ENCODE data around the gene DDX3X.

DDX3X gene

GRCh38 chrX:41348551-41348950, 14.6 kb downstream of the DDX3X start:
- no peak for DNase-seq
- H3K23ac ChIP-seq (ENCODE audit: low read length in 2 of 2): no peak overlapping the region
- H2BK120ac ChIP-seq (ENCODE audit: low read depth, low read length): no peak overlapping the region
- H3K4me2 ChIP-seq (ENCODE audit: low read length, poor library complexity, severe bottlenecking): no peak overlapping the region
- no peaks in the 10 kb centered on the region for H3K9me3 ChIP-seq (ENCODE audit: control insufficient read depth, low read length)
- H3K27me3 ChIP-seq (ENCODE audit: control insufficient read depth in 1 of 2, insufficient read depth in 1 of 2, low read length in 2 of 2): no peaks in the 10 kb centered on the region
- no peak overlapping the region for H2AK5ac ChIP-seq (ENCODE audit: low read length, severe bottlenecking)
- peaks cover 12 to 77% of the 10 kb centered on the region in 2 experiments for H3K36me3 ChIP-seq (ENCODE audit: control insufficient read depth in 1 of 2, insufficient read depth in 2 of 2, low read depth in 1 of 2, low read length in 2 of 2)
- no peak overlapping the region for H4K91ac ChIP-seq (ENCODE audit: low read length)
- no peak overlapping the region for H2BK15ac ChIP-seq (ENCODE audit: low read depth, poor library complexity, severe bottlenecking)
- H2AFZ ChIP-seq (ENCODE audit: low read depth, low read length): no peak overlapping the region
- H2BK5ac ChIP-seq (ENCODE audit: low read depth, low read length, poor library complexity, severe bottlenecking): no peak overlapping the region
- no peak overlapping the region for H3K4me3 ChIP-seq (ENCODE audit: insufficient read depth in 1 of 2, low read depth in 1 of 2, low read length in 2 of 2)
- H3K9ac ChIP-seq (ENCODE audit: low read length): no peak overlapping the region
- H3K4me1 ChIP-seq (ENCODE audit: control insufficient read depth, insufficient read depth, low read depth, low read length): peaks cover 1% of the 10 kb centered on the region
- 97% methylated on average over 4 of the region's 4 CpGs for WGBS
- H4K8ac ChIP-seq (ENCODE audit: low read length): no peak overlapping the region
- no peak overlapping the region for H3K4ac ChIP-seq (ENCODE audit: low read depth in 1 of 2, low read length in 2 of 2)
- H3K27ac ChIP-seq (ENCODE audit: low read length, poor library complexity, severe bottlenecking): no peak overlapping the region
- H3K18ac ChIP-seq (ENCODE audit: low read depth in 1 of 2, low read length in 2 of 2): no peak overlapping the region
- H3K14ac ChIP-seq (ENCODE audit: low read length in 2 of 2): no peak overlapping the region
- H2BK12ac ChIP-seq (ENCODE audit: low read length in 2 of 2): no peak overlapping the region
- H3K79me1 ChIP-seq (replicated peaks; ENCODE audit: low read length, poor library complexity, severe bottlenecking): no peaks in the 10 kb centered on the region

- Histone ChIP-seq H4K8ac (ENCODE audit: low read length) (no peak overlapping the region), H3K27me3 (ENCODE audit: control insufficient read depth in 1 of 2, insufficient read depth in 1 of 2, low read length in 2 of 2) (no peaks in the 10 kb centered on the region), H3K9me3 (ENCODE audit: control insufficient read depth, low read length) (no peaks in the 10 kb centered on the region), H2BK15ac (ENCODE audit: low read depth, poor library complexity, severe bottlenecking) (no peak overlapping the region), H3K79me1 (replicated peaks; ENCODE audit: low read length, poor library complexity, severe bottlenecking) (no peaks in the 10 kb centered on the region), H2AFZ (ENCODE audit: low read depth, low read length) (no peak overlapping the region), H3K14ac (ENCODE audit: low read length in 2 of 2) (no peak overlapping the region), H3K27ac (ENCODE audit: low read length, poor library complexity, severe bottlenecking) (no peak overlapping the region), H2BK5ac (ENCODE audit: low read depth, low read length, poor library complexity, severe bottlenecking) (no peak overlapping the region), H4K91ac (ENCODE audit: low read length) (no peak overlapping the region), H3K18ac (ENCODE audit: low read depth in 1 of 2, low read length in 2 of 2) (no peak overlapping the region), H3K4me3 (ENCODE audit: insufficient read depth in 1 of 2, low read depth in 1 of 2, low read length in 2 of 2) (no peak overlapping the region), H3K23ac (ENCODE audit: low read length in 2 of 2) (no peak overlapping the region), H3K4me1 (ENCODE audit: control insufficient read depth, insufficient read depth, low read depth, low read length) (peaks cover 1% of the 10 kb centered on the region), H3K4me2 (ENCODE audit: low read length, poor library complexity, severe bottlenecking) (no peak overlapping the region), H3K9ac (ENCODE audit: low read length) (no peak overlapping the region), H2BK120ac (ENCODE audit: low read depth, low read length) (no peak overlapping the region), H3K4ac (ENCODE audit: low read depth in 1 of 2, low read length in 2 of 2) (no peak overlapping the region), H2BK12ac (ENCODE audit: low read length in 2 of 2) (no peak overlapping the region), H3K36me3 (ENCODE audit: control insufficient read depth in 1 of 2, insufficient read depth in 2 of 2, low read depth in 1 of 2, low read length in 2 of 2) (peaks cover 8 to 58% of the 10 kb centered on the region in 2 experiments), H2AK5ac (ENCODE audit: low read length, severe bottlenecking) (no peak overlapping the region)
- DNase-seq: peak; percentile 45
- WGBS: 88% methylated on average over 5 of the region's 6 CpGs
Measured at GRCh38 chrX:41350150-41350975, 16.4 kb downstream of the DDX3X start.

GRCh38 chrX:41350976-41351569, 17.1 kb downstream of the DDX3X start:
- Histone ChIP-seq H3K4ac (ENCODE audit: low read depth in 1 of 2, low read length in 2 of 2) (no peak overlapping the region), H3K4me1 (ENCODE audit: control insufficient read depth, insufficient read depth, low read depth, low read length) (peaks cover 1% of the 10 kb centered on the region), H3K36me3 (ENCODE audit: control insufficient read depth in 1 of 2, insufficient read depth in 2 of 2, low read depth in 1 of 2, low read length in 2 of 2) (peaks cover 3 to 51% of the 10 kb centered on the region in 2 experiments), H3K4me2 (ENCODE audit: low read length, poor library complexity, severe bottlenecking) (no peak overlapping the region), H2AFZ (ENCODE audit: low read depth, low read length) (no peak overlapping the region), H4K91ac (ENCODE audit: low read length) (no peak overlapping the region), H3K27ac (ENCODE audit: low read length, poor library complexity, severe bottlenecking) (no peak overlapping the region), H3K27me3 (ENCODE audit: control insufficient read depth in 1 of 2, insufficient read depth in 1 of 2, low read length in 2 of 2) (no peaks in the 10 kb centered on the region), H2AK5ac (ENCODE audit: low read length, severe bottlenecking) (no peak overlapping the region), H3K4me3 (ENCODE audit: insufficient read depth in 1 of 2, low read depth in 1 of 2, low read length in 2 of 2) (no peak overlapping the region), H3K14ac (ENCODE audit: low read length in 2 of 2) (no peak overlapping the region), H3K79me1 (replicated peaks; ENCODE audit: low read length, poor library complexity, severe bottlenecking) (no peaks in the 10 kb centered on the region), H2BK12ac (ENCODE audit: low read length in 2 of 2) (no peak overlapping the region), H2BK15ac (ENCODE audit: low read depth, poor library complexity, severe bottlenecking) (no peak overlapping the region), H2BK120ac (ENCODE audit: low read depth, low read length) (no peak overlapping the region), H4K8ac (ENCODE audit: low read length) (no peak overlapping the region), H3K9me3 (ENCODE audit: control insufficient read depth, low read length) (no peaks in the 10 kb centered on the region), H3K23ac (ENCODE audit: low read length in 2 of 2) (no peak overlapping the region), H3K9ac (ENCODE audit: low read length) (no peak overlapping the region), H2BK5ac (ENCODE audit: low read depth, low read length, poor library complexity, severe bottlenecking) (no peak overlapping the region), H3K18ac (ENCODE audit: low read depth in 1 of 2, low read length in 2 of 2) (no peak overlapping the region)
- 88% methylated on average over 3 of the region's 3 CpGs for WGBS
- DNase-seq: peak; percentile 52

- no peak overlapping the region for H2BK5ac ChIP-seq (ENCODE audit: low read depth, low read length, poor library complexity, severe bottlenecking)
- no peak overlapping the region for H4K8ac ChIP-seq (ENCODE audit: low read length)
- H3K14ac ChIP-seq (ENCODE audit: low read length in 2 of 2): no peak overlapping the region
- no peaks in the 10 kb centered on the region for H3K27me3 ChIP-seq (ENCODE audit: control insufficient read depth in 1 of 2, insufficient read depth in 1 of 2, low read length in 2 of 2)
- H3K79me1 ChIP-seq (replicated peaks; ENCODE audit: low read length, poor library complexity, severe bottlenecking): no peaks in the 10 kb centered on the region
- H3K18ac ChIP-seq (ENCODE audit: low read depth in 1 of 2, low read length in 2 of 2): no peak overlapping the region
- H3K4ac ChIP-seq (ENCODE audit: low read depth in 1 of 2, low read length in 2 of 2): no peak overlapping the region
- DNase-seq: peak; percentile 28
- WGBS: no CpG with 5 or more reads among the region's 3 CpGs
- no peaks in the 10 kb centered on the region for H3K9me3 ChIP-seq (ENCODE audit: control insufficient read depth, low read length)
- H3K23ac ChIP-seq (ENCODE audit: low read length in 2 of 2): no peak overlapping the region
- no peak overlapping the region for H3K9ac ChIP-seq (ENCODE audit: low read length)
- no peak overlapping the region for H3K4me2 ChIP-seq (ENCODE audit: low read length, poor library complexity, severe bottlenecking)
- no peak overlapping the region for H3K27ac ChIP-seq (ENCODE audit: low read length, poor library complexity, severe bottlenecking)
- peaks cover 1% of the 10 kb centered on the region for H3K4me1 ChIP-seq (ENCODE audit: control insufficient read depth, insufficient read depth, low read depth, low read length)
- H4K91ac ChIP-seq (ENCODE audit: low read length): no peak overlapping the region
- no peak overlapping the region for H2BK120ac ChIP-seq (ENCODE audit: low read depth, low read length)
- H2BK12ac ChIP-seq (ENCODE audit: low read length in 2 of 2): no peak overlapping the region
- no peak overlapping the region for H2AK5ac ChIP-seq (ENCODE audit: low read length, severe bottlenecking)
- H3K4me3 ChIP-seq (ENCODE audit: insufficient read depth in 1 of 2, low read depth in 1 of 2, low read length in 2 of 2): no peak overlapping the region
- H3K36me3 ChIP-seq (ENCODE audit: control insufficient read depth in 1 of 2, insufficient read depth in 2 of 2, low read depth in 1 of 2, low read length in 2 of 2): peaks cover 3 to 43% of the 10 kb centered on the region in 2 experiments
- H2AFZ ChIP-seq (ENCODE audit: low read depth, low read length): no peak overlapping the region
- H2BK15ac ChIP-seq (ENCODE audit: low read depth, poor library complexity, severe bottlenecking): no peak overlapping the region
Measured at GRCh38 chrX:41351923-41352322, 18.0 kb downstream of the DDX3X start.
